Lower lobe of right lung (tissue), 2 donors: ENCODE results near the gene NDUFS1. TPM values are rescaled to one million over a fixed set of nuclear protein-coding genes. Genes with fewer than 3 reads are reported as not detected.
"Not testable (repeated sequence)": the region's sequence is repeated elsewhere in the genome, so short reads cannot be mapped to it uniquely, and the experiment has no call there.

Experiments used
- ATAC-seq, 2 donors: fragments of 200-7000 bp; cut with Tn5 transposase; one replicate each; pipeline ENCODE4 v1.9.1; 2020 to 2022; ENCODE audit warnings: mild to moderate bottlenecking in 2 of 2, moderate library complexity in 2 of 2
- DNase-seq: peaks from one replicate; pipeline ENCODE4 v3.0.0-alpha.2; 2020
- H3K27ac ChIP-seq: fragments of 200-600 bp; one replicate; pipeline ENCODE4 v1.8.0; 2022
- H3K27me3 ChIP-seq: fragments of 200-600 bp; one replicate; pipeline ENCODE4 v1.8.0; 2022; ENCODE audit warnings: low read depth
- H3K36me3 ChIP-seq: fragments of 200-600 bp; one replicate; pipeline ENCODE4 v1.8.0; 2022; ENCODE audit warnings: mild to moderate bottlenecking
- H3K4me1 ChIP-seq: fragments of 200-600 bp; one replicate; pipeline ENCODE4 v1.8.0; 2022
- H3K4me3 ChIP-seq: fragments of 200-600 bp; one replicate; pipeline ENCODE4 v1.8.0; 2022; ENCODE audit warnings: mild to moderate bottlenecking
- H3K9me3 ChIP-seq: fragments of 200-600 bp; one replicate; pipeline ENCODE4 v1.8.0; 2022
- intact Hi-C: fragments of 100-400 bp; cut with DNase I; formaldehyde crosslinking; loops from one replicate; pipeline ENCODE4 v1.11.0; 2022
- total RNA-seq: library from RNA; stranded (reverse); fragmentation: NEBNext Ultra II Directional; extraction: Animal tissue kit (Norgen Biotek cat#: 25700); gene quantifications from one replicate; pipeline ENCODE4 v1.2.1, GENCODE V29; 2021
- TF ChIP-seq, protein P1 (sequence below): fragments of 200-600 bp; IDR thresholded peaks from one replicate; pipeline ENCODE4 v1.8.0; 2022; ENCODE audit warnings: antibody characterized with exemption, mild to moderate bottlenecking
- donor health status: DM: no; HTN: yes; CAD: no; lungs with severe emphysema.

The NDUFS1 gene
- total RNA-seq, 1 donor from 2014 or later: 58.2 TPM

DNA sequence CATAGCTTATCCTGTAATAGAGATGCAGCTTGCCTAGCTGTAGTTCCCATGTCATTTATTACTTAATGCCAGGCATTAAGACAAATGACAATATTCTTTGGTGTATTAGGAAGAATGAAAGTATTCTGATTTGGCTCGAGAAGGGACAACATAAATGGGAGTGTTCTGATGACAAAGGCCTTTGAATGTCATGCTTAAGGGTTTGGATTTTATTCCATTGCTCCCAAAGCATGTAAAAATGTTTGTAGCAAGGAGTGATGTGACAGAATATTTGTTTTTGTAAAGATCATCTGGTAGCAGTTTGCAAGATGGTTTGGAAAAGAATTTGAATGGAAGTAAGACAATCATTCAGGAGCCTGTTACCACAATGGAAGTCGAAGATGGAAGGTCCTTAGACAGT lies 30.9 kb upstream of the NDUFS1 start:
- H3K36me3 ChIP-seq: no peaks in the 10 kb centered on the region
- ATAC-seq: no peak
- H3K27me3 ChIP-seq: peaks cover 4% of the 10 kb centered on the region
- no peak for DNase-seq
- H3K9me3 ChIP-seq: no peaks in the 10 kb centered on the region
- H3K4me3 ChIP-seq: no peak overlapping the region
- no peak overlapping the region for H3K27ac ChIP-seq
- TF ChIP-seq, protein P1, sequence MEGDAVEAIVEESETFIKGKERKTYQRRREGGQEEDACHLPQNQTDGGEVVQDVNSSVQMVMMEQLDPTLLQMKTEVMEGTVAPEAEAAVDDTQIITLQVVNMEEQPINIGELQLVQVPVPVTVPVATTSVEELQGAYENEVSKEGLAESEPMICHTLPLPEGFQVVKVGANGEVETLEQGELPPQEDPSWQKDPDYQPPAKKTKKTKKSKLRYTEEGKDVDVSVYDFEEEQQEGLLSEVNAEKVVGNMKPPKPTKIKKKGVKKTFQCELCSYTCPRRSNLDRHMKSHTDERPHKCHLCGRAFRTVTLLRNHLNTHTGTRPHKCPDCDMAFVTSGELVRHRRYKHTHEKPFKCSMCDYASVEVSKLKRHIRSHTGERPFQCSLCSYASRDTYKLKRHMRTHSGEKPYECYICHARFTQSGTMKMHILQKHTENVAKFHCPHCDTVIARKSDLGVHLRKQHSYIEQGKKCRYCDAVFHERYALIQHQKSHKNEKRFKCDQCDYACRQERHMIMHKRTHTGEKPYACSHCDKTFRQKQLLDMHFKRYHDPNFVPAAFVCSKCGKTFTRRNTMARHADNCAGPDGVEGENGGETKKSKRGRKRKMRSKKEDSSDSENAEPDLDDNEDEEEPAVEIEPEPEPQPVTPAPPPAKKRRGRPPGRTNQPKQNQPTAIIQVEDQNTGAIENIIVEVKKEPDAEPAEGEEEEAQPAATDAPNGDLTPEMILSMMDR: no peak
- intact Hi-C loops: no loop called here
- no peaks in the 10 kb centered on the region for H3K4me1 ChIP-seq

DNA sequence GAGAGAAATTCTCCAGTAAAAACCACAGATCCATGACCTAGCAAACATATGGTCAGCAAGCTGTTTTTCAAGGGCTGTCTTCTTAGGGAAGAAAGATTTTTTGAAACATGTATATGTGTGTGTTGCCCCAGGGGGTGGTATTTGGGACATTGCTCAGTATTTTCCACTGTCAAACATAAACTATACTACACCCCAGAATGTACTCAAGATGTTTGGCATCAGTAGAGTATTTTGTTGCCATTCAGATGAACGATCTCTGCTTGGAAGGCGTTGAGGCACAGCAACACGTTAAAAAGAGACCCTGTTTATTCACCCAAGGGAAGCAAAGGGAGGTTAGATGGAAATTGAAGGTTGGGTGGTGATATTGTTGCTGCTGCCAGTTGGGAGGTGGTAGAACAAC lies 30.4 kb upstream of the NDUFS1 start:
- Histone ChIP-seq H3K4me3 (no peak overlapping the region), H3K27me3 (peaks cover 4% of the 10 kb centered on the region), H3K9me3 (no peaks in the 10 kb centered on the region), H3K4me1 (no peaks in the 10 kb centered on the region), H3K36me3 (no peaks in the 10 kb centered on the region), H3K27ac (no peak overlapping the region)
- TF ChIP-seq, protein P1: no peak
- intact Hi-C loops: no loop called here
- DNase-seq (no peak), ATAC-seq (no peak)

DNA sequence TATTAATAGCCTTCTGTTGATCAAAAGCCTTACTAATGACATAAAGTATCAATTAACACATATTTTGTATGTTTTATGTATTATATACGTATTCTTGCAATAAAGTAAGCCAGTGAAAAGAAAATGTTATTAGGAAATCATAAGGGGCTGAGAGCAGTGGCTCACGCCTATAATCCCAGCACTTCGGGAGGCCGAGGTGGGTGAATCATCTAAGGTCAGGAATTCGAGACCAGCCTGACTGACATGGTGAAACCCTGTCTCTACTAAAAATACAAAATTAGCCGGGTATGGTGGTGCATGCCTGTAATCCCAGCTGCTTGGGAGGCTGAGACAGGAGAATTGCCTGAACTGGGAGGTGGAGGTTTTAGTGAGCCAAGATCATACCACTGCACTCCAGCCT lies 22.3 kb upstream of the NDUFS1 start:
- H3K4me1 ChIP-seq, ATAC-seq, H3K27me3 ChIP-seq: not testable (repeated sequence)

DNA sequence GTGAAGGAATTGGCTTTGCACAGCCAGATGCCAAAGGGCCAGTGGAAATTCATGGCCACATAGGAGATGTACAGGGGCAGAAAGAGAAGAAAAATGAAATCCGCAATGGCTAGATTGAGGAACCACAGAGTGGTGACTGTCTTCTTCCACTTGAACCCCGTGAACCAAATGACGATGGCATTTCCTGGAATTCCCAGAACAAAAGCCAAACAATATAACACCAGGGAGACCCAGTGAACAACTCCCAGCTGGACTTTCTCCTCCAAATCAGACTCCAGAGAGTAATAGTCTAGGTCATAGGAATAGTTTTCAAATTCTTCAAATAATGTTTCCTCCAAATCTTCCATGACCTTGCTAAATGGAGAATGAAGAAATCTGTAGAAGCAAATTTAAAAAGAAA lies 17.7 kb upstream of the NDUFS1 start:
- Histone ChIP-seq H3K4me1 (no peaks in the 10 kb centered on the region), H3K36me3 (no peaks in the 10 kb centered on the region), H3K4me3 (no peak overlapping the region), H3K9me3 (no peaks in the 10 kb centered on the region), H3K27ac (no peak overlapping the region), H3K27me3 (no peaks in the 10 kb centered on the region)
- TF ChIP-seq, protein P1: no peak
- no peak for DNase-seq
- no peak for ATAC-seq
- intact Hi-C loops: no loop called here

More for the DNA sequence above, 22.3 kb upstream of the NDUFS1 start:
- DNase-seq, H3K27ac ChIP-seq, H3K36me3 ChIP-seq, H3K4me3 ChIP-seq, H3K9me3 ChIP-seq, intact Hi-C loops: not testable (repeated sequence)

DNA sequence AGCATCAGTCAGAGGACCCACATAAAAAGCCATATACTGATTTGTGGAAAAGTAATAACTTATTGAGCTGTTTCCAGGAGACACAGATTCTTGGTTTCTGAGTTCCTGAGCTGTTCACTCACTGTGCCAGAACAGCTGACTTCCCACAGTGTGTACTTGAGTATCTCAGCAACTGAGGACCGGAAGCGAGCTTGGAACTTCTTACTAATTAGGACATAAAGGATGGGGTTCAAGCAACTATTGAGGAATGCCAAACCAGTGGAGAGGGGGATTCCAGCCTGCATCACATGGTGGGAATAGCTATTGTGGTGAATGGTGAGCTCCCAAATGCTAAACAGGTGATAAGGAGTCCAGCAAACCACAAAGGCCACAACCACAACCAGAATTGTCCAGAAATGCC lies 16.9 kb upstream of the NDUFS1 start:
- no peak for DNase-seq
- intact Hi-C loops: no loop called here
- no peaks in the 10 kb centered on the region for H3K36me3 ChIP-seq
- no peak overlapping the region for H3K4me3 ChIP-seq
- H3K4me1 ChIP-seq: no peaks in the 10 kb centered on the region
- ATAC-seq: no peak
- H3K27ac ChIP-seq: no peak overlapping the region
- H3K27me3 ChIP-seq: no peaks in the 10 kb centered on the region
- TF ChIP-seq, protein P1: no peak
- no peaks in the 10 kb centered on the region for H3K9me3 ChIP-seq

DNA sequence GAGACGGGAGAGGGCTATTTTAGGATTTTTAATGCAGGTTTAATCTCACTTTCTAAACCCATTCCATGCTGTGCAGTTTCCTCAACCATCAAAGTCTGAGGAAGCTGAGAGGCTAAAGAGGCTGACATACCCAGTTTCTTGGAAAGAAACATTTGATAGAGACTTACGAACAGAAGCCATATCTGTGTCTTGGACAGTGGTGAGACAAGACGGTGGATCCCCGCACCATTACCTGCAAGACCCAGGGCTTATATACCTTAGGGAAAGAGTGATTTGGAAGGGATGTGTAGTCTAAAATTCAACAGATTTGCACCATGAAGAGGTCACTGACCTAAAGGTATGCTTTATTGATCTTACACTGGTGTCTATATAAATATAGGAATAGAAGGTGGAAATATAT lies 13.9 kb upstream of the NDUFS1 start:
- TF ChIP-seq, protein P1: no peak

DNA sequence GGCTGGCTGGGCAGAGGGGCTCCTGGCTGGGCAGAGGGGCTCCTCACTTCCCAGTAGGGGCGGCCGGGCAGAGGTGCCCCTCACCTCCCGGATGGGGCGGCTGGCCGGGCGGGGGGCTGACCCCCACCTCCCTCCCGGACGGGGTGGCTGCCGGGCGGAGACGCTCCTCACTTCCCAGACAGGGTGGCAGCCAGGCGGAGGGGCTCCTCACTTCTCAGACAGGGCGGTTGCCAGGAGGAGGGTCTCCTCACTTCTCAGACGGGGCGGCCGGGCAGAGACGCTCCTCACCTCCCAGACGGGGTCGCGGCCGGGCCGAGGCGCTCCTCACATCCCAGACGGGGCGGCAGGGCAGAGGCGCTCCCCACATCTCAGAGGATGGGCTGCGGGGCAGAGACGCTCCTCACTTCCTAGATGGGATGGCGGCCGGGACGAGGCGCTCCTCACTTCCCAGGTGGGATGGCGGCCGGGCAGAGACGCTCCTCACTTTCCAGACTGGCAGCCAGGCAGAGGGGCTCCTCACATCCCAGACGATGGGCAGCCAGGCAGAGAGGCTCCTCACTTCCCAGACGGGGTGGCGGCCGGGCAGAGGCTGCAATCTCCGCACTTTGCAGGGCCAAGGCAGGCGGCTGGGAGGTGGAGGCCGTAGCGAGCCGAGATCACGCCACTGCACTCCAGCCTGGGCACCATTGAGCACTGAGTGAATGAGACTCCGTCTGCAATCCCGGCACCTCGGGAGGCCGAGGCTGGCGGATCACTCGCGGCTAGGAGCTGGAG lies 12.6 kb upstream of the NDUFS1 start:
- H3K36me3 ChIP-seq, H3K4me3 ChIP-seq, DNase-seq, H3K9me3 ChIP-seq, intact Hi-C loops, H3K4me1 ChIP-seq, H3K27me3 ChIP-seq, H3K27ac ChIP-seq, ATAC-seq: not testable (repeated sequence)

More for the DNA sequence above, 13.9 kb upstream of the NDUFS1 start:
- Histone ChIP-seq H3K27ac (no peak overlapping the region), H3K9me3 (no peaks in the 10 kb centered on the region), H3K36me3 (peaks cover 3% of the 10 kb centered on the region), H3K27me3 (no peaks in the 10 kb centered on the region), H3K4me3 (no peak overlapping the region), H3K4me1 (no peaks in the 10 kb centered on the region)
- ATAC-seq: no peak
- no peak for DNase-seq
- intact Hi-C loops: no loop called here

DNA sequence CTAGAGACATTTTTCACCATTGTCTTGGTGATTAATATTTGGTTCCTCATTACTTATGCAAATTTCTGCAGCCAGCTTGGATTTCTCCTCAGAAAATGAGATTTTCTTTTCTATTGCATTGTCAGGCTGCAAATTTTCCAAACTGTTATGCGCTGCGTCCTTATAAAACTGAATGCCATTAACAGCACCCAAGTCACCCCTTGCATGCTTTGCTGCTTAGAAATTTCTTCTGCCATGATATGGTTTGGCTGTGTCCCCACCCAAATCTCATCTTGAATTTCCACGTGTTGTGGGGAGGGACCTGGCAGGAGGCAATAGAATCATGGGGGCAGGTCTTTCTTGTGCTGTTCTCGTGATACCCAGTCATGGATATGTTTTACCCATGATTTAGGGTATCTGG lies 9.0 kb upstream of the NDUFS1 start:
- DNase-seq, H3K4me1 ChIP-seq, intact Hi-C loops, H3K27me3 ChIP-seq, ATAC-seq, H3K9me3 ChIP-seq, H3K27ac ChIP-seq, H3K4me3 ChIP-seq: not testable (repeated sequence)
- H3K36me3 ChIP-seq: peaks cover 22% of the 10 kb centered on the region
